GM12878 (cell line): ENCODE measurements around the gene SETD7.

ENCODE experiments used
- BCL11A ChIP-seq: IDR thresholded peaks from 2 replicates; pipeline ENCODE4 v1.6.1; 2011; ENCODE audit warnings: low read depth, low read length
- EZH2 ChIP-seq: IDR thresholded peaks from 2 replicates; pipeline ENCODE4 v1.6.1; 2012; ENCODE audit warnings: low read depth, mild to moderate bottlenecking, control low read depth, inconsistent platforms, low read length, borderline replicate concordance; ENCODE audit not compliant: control insufficient read depth
- POLR2A ChIP-seq: IDR thresholded peaks from 2 replicates; pipeline ENCODE4 v1.6.1; 2011; ENCODE audit warnings: low read depth, mild to moderate bottlenecking, low read length
- RELA ChIP-seq: fragments of 450-650 bp; IDR thresholded peaks from 2 replicates; pipeline ENCODE4 v1.8.0; 2014; ENCODE audit warnings: borderline replicate concordance; ENCODE audit not compliant: partially characterized antibody
- SIN3A ChIP-seq: IDR thresholded peaks from 2 replicates; pipeline ENCODE4 v1.6.1; 2012; ENCODE audit warnings: low read depth, low read length, improper control_type of control experiment
- STAT1 ChIP-seq: fragments of 450-650 bp; conservative IDR thresholded peaks from 2 replicates; pipeline ENCODE4 v1.6.1; 2014; ENCODE audit warnings: antibody characterized with exemption, mild to moderate bottlenecking
- TBL1XR1 ChIP-seq: IDR thresholded peaks from 2 replicates; pipeline ENCODE4 v1.6.1; 2012; ENCODE audit warnings: low read depth, low read length, improper control_type of control experiment
- YY1 ChIP-seq: IDR thresholded peaks from 2 replicates; pipeline ENCODE4 v1.6.1; 2011; ENCODE audit warnings: low read depth, mild to moderate bottlenecking, low read length
- ZBED1 ChIP-seq: IDR thresholded peaks from 2 replicates; pipeline ENCODE4 v1.6.1; 2016; ENCODE audit warnings: borderline replicate concordance
- ZNF24 ChIP-seq: fragments of 450-650 bp; IDR thresholded peaks from 2 replicates; pipeline ENCODE4 v1.6.1; 2017; ENCODE audit warnings: antibody characterized with exemption, mild to moderate bottlenecking
- TF ChIP-seq, protein P1 (sequence below): IDR thresholded peaks from 2 replicates; pipeline ENCODE4 v1.6.1; 2011; ENCODE audit warnings: low read depth, low read length, improper control_type of control experiment, borderline replicate concordance
- TF ChIP-seq, protein P2 (sequence below), 3 experiments: IDR thresholded peaks in 2 of 3; conservative IDR thresholded peaks in 1 of 3; 2 replicates each; pipeline ENCODE4 v1.5.1; 2011; ENCODE audit warnings: low read depth in 3 of 3, low read length in 3 of 3, mild to moderate bottlenecking in 3 of 3, control low read depth in 2 of 3, moderate library complexity in 2 of 3, inconsistent platforms in 1 of 3, mixed read lengths in 1 of 3; ENCODE audit not compliant: control insufficient read depth in 2 of 3, insufficient read depth in 1 of 3; ENCODE audit errors: extremely low read depth in 1 of 3
- TF ChIP-seq, protein P3 (sequence below): IDR thresholded peaks from 2 replicates; pipeline ENCODE4 v1.6.1; 2011; ENCODE audit warnings: borderline replicate concordance, low read depth, mild to moderate bottlenecking, moderate library complexity, mixed read lengths, low read length; ENCODE audit not compliant: insufficient read depth; ENCODE audit errors: extremely low read length

DNA sequence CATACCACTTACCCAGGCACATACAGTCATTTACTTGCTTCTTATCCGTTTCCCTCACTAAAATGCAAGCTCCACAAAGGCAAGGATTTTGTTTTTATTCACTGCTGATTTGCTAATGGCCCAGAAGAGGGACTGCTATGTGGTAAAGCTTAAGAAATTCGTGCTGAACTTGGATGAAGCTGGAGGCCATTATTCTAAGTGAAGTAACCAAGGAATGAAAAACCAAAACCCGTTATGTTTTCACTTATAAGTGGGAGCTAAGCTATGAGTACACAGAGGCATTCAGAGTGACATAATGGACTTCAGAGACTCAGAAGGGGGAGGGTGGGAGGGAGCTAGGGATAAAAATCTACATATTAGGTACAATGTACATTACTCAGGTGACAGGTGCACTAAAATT lies 54.9 kb downstream of the SETD7 start:
- TF ChIP-seq, protein P1, sequence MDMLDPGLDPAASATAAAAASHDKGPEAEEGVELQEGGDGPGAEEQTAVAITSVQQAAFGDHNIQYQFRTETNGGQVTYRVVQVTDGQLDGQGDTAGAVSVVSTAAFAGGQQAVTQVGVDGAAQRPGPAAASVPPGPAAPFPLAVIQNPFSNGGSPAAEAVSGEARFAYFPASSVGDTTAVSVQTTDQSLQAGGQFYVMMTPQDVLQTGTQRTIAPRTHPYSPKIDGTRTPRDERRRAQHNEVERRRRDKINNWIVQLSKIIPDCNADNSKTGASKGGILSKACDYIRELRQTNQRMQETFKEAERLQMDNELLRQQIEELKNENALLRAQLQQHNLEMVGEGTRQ = no peak
- TF ChIP-seq, protein P2, sequence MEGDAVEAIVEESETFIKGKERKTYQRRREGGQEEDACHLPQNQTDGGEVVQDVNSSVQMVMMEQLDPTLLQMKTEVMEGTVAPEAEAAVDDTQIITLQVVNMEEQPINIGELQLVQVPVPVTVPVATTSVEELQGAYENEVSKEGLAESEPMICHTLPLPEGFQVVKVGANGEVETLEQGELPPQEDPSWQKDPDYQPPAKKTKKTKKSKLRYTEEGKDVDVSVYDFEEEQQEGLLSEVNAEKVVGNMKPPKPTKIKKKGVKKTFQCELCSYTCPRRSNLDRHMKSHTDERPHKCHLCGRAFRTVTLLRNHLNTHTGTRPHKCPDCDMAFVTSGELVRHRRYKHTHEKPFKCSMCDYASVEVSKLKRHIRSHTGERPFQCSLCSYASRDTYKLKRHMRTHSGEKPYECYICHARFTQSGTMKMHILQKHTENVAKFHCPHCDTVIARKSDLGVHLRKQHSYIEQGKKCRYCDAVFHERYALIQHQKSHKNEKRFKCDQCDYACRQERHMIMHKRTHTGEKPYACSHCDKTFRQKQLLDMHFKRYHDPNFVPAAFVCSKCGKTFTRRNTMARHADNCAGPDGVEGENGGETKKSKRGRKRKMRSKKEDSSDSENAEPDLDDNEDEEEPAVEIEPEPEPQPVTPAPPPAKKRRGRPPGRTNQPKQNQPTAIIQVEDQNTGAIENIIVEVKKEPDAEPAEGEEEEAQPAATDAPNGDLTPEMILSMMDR (IDR thresholded peaks at IDR 0.05 in 2 of 3, conservative IDR thresholded peaks at IDR 0.05 in 1 of 3; ENCODE audit: control insufficient read depth in 2 of 3, extremely low read depth in 1 of 3, insufficient read depth in 1 of 3, low read depth in 3 of 3, low read length in 3 of 3) = no peak
- TF ChIP-seq POLR2A (no peak), EZH2 (no peak), TBL1XR1 (no peak), YY1 (no peak), ZNF24 (no peak), BCL11A (no peak), STAT1 (no peak), RELA (no peak), SIN3A (no peak), ZBED1 (no peak)
- TF ChIP-seq, protein P3, sequence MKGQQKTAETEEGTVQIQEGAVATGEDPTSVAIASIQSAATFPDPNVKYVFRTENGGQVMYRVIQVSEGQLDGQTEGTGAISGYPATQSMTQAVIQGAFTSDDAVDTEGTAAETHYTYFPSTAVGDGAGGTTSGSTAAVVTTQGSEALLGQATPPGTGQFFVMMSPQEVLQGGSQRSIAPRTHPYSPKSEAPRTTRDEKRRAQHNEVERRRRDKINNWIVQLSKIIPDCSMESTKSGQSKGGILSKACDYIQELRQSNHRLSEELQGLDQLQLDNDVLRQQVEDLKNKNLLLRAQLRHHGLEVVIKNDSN = no peak
